ENCODE measurements around the gene TTLL4. TPM values are rescaled to one million over a fixed set of nuclear protein-coding genes. Genes with fewer than 3 reads are reported as not detected.

Gene TTLL4
- total RNA-seq, 1 donor from 2014 or later = 20.7 TPM

- H3K27ac Mint-ChIP-seq (ENCODE audit: unreplicated experiment) = no peak overlapping the region
- no peaks in the 10 kb centered on the region for H3K9me3 Mint-ChIP-seq (ENCODE audit: low read depth)
Observed at GRCh38 chr2:218754201-218754600, 43.6 kb downstream of the TTLL4 start.

GRCh38 chr2:218754781-218755180 is 44.1 kb downstream of the TTLL4 start:
- Mint-ChIP-seq H3K4me3 (ENCODE audit: unreplicated experiment) (no peak overlapping the region), H3K36me3 (ENCODE audit: low read depth) (peaks cover 42% of the 10 kb centered on the region), H3K4me1 (ENCODE audit: low read depth) (peaks cover 14% of the 10 kb centered on the region), H3K9me3 (ENCODE audit: low read depth) (no peaks in the 10 kb centered on the region), H3K27ac (ENCODE audit: unreplicated experiment) (no peak overlapping the region), H3K27me3 (ENCODE audit: low read depth) (no peaks in the 10 kb centered on the region)
- DNase-seq (ENCODE audit: low spot score) = no peak
- TF ChIP-seq CTCF (IDR thresholded peaks at IDR 0.05) = no peak

More at GRCh38 chr2:218754201-218754600, 43.6 kb downstream of the TTLL4 start:
- H3K36me3 Mint-ChIP-seq (ENCODE audit: low read depth) = peaks cover 46% of the 10 kb centered on the region
- H3K27me3 Mint-ChIP-seq (ENCODE audit: low read depth) = no peaks in the 10 kb centered on the region
- no peak for TF ChIP-seq CTCF (IDR thresholded peaks at IDR 0.05)
- no peak overlapping the region for H3K4me3 Mint-ChIP-seq (ENCODE audit: unreplicated experiment)
- H3K4me1 Mint-ChIP-seq (ENCODE audit: low read depth) = peaks cover 14% of the 10 kb centered on the region
- no peak for DNase-seq (ENCODE audit: low spot score)

GRCh38 chr2:218755198-218755566 is 44.5 kb downstream of the TTLL4 start:
- Mint-ChIP-seq H3K36me3 (ENCODE audit: low read depth) (peaks cover 38% of the 10 kb centered on the region), H3K9me3 (ENCODE audit: low read depth) (no peaks in the 10 kb centered on the region), H3K27me3 (ENCODE audit: low read depth) (no peaks in the 10 kb centered on the region), H3K27ac (ENCODE audit: unreplicated experiment) (no peak overlapping the region), H3K4me1 (ENCODE audit: low read depth) (peaks cover 14% of the 10 kb centered on the region), H3K4me3 (ENCODE audit: unreplicated experiment) (no peak overlapping the region)
- DNase-seq (ENCODE audit: low spot score) = no peak
- no peak for TF ChIP-seq CTCF (IDR thresholded peaks at IDR 0.05)

- TF ChIP-seq CTCF (IDR thresholded peaks at IDR 0.05) = no peak
- peaks cover 34% of the 10 kb centered on the region for H3K36me3 Mint-ChIP-seq (ENCODE audit: low read depth)
- peaks cover 14% of the 10 kb centered on the region for H3K4me1 Mint-ChIP-seq (ENCODE audit: low read depth)
Observed at GRCh38 chr2:218755567-218756404, 45.2 kb downstream of the TTLL4 start.

GRCh38 chr2:218756599-218757377 is 46.2 kb downstream of the TTLL4 start:
- DNase-seq (ENCODE audit: low spot score) = no peak
- H3K27me3 Mint-ChIP-seq (ENCODE audit: low read depth) = no peaks in the 10 kb centered on the region
- H3K27ac Mint-ChIP-seq (ENCODE audit: unreplicated experiment) = peak overlapping the region; percentile 62
- no peaks in the 10 kb centered on the region for H3K9me3 Mint-ChIP-seq (ENCODE audit: low read depth)
- H3K4me3 Mint-ChIP-seq (ENCODE audit: unreplicated experiment) = no peak overlapping the region
- no peak for TF ChIP-seq CTCF (IDR thresholded peaks at IDR 0.05)
- H3K4me1 Mint-ChIP-seq (ENCODE audit: low read depth) = peaks cover 14% of the 10 kb centered on the region
- H3K36me3 Mint-ChIP-seq (ENCODE audit: low read depth) = peaks cover 31% of the 10 kb centered on the region

More at GRCh38 chr2:218755567-218756404, 45.2 kb downstream of the TTLL4 start:
- Mint-ChIP-seq H3K27ac (ENCODE audit: unreplicated experiment) (no peak overlapping the region), H3K4me3 (ENCODE audit: unreplicated experiment) (no peak overlapping the region), H3K27me3 (ENCODE audit: low read depth) (no peaks in the 10 kb centered on the region), H3K9me3 (ENCODE audit: low read depth) (no peaks in the 10 kb centered on the region)
- no peak for DNase-seq (ENCODE audit: low spot score)
